Measurements from ENCODE around the gene PEX5L. TPM values are rescaled to one million over a fixed set of nuclear protein-coding genes. Genes with fewer than 3 reads are reported as not detected.

Gene PEX5L
- total and polyA plus RNA-seq, 12 donors = 0.01 to 0.94 (median 0.36) TPM; not detected in 3

GRCh38 chr3:180073561-180073960, 36.8 kb upstream of the PEX5L start:
- H3K9me3 ChIP-seq = no peaks in the 10 kb centered on the region
- intact Hi-C loops (cut with DNase I) = no loop called here
- ATAC-seq (no peak), DNase-seq (no peak)
- no peak overlapping the region for H3K4me3 ChIP-seq
- no peaks in the 10 kb centered on the region for H3K4me1 ChIP-seq
- peaks cover 0 to 3% (median 0%) of the 10 kb centered on the region in 7 donors for H3K27me3 ChIP-seq
- no peak overlapping the region for H3K27ac ChIP-seq
- TF ChIP-seq CTCF (IDR thresholded peaks at IDR 0.05) = no peak
- no peaks in the 10 kb centered on the region for H3K36me3 ChIP-seq

GRCh38 chr3:180072786-180073185, 36.0 kb upstream of the PEX5L start:
- Histone ChIP-seq H3K4me1 (no peaks in the 10 kb centered on the region), H3K27ac (no peak overlapping the region), H3K4me3 (no peak overlapping the region), H3K36me3 (no peaks in the 10 kb centered on the region), H3K9me3 (no peaks in the 10 kb centered on the region), H3K27me3 (peaks cover 0 to 3% (median 0%) of the 10 kb centered on the region in 7 donors)
- ATAC-seq (no peak), DNase-seq (no peak)
- WGBS, 2 donors = 55 to 56% methylated on average over 1 of the region's 1 CpG
- no peak for TF ChIP-seq CTCF (IDR thresholded peaks at IDR 0.05)
- intact Hi-C loops (cut with DNase I) = no loop called here

GRCh38 chr3:180070925-180071324, 34.2 kb upstream of the PEX5L start:
- ATAC-seq = no peak
- H3K4me1 ChIP-seq = no peaks in the 10 kb centered on the region
- TF ChIP-seq CTCF (IDR thresholded peaks at IDR 0.05) = no peak
- 56 to 59% methylated on average over 3 of the region's 3 CpGs for WGBS, 2 donors
- intact Hi-C loops (cut with DNase I) = no loop called here
- H3K9me3 ChIP-seq = no peaks in the 10 kb centered on the region
- peaks cover 0 to 3% (median 0%) of the 10 kb centered on the region in 7 donors for H3K27me3 ChIP-seq
- H3K27ac ChIP-seq = no peak overlapping the region
- H3K4me3 ChIP-seq = no peak overlapping the region
- DNase-seq = no peak
- H3K36me3 ChIP-seq = no peaks in the 10 kb centered on the region

- TF ChIP-seq CTCF (IDR thresholded peaks at IDR 0.05) = no peak
- no peak for ATAC-seq
- no peak for DNase-seq
These were observed 31.3 kb upstream of the PEX5L start for GRCh38 chr3:180068023-180068422.

More at GRCh38 chr3:180068023-180068422, 31.3 kb upstream of the PEX5L start:
- H3K4me1 ChIP-seq = no peaks in the 10 kb centered on the region
- no peak overlapping the region for H3K4me3 ChIP-seq
- intact Hi-C loops (cut with DNase I) = no loop called here
- H3K27me3 ChIP-seq = no peaks in the 10 kb centered on the region
- H3K36me3 ChIP-seq = no peaks in the 10 kb centered on the region
- H3K27ac ChIP-seq = no peak overlapping the region
- 57 to 65% methylated on average over 1 of the region's 1 CpG for WGBS, 2 donors
- no peaks in the 10 kb centered on the region for H3K9me3 ChIP-seq

Measured in heart right ventricle (tissue), 16 donors.